ENCODE data around the gene SLC17A3. TPM values are rescaled to one million over a fixed set of nuclear protein-coding genes. Genes with fewer than 3 reads are reported as not detected.

The SLC17A3 gene
- total and polyA plus RNA-seq, 2 experiments from 2014 or later = not detected

GRCh38 chr6:25862199-25862598 is 11.8 kb downstream of the SLC17A3 start:
- Histone ChIP-seq H3K27ac (ENCODE audit: low read depth) (no peak overlapping the region), H3K4me3 (no peak overlapping the region), H3K4me1 (ENCODE audit: insufficient read depth) (no peaks in the 10 kb centered on the region), H3K79me2 (replicated peaks; ENCODE audit: insufficient read depth) (no peaks in the 10 kb centered on the region), H4K20me1 (replicated peaks; ENCODE audit: insufficient read depth) (no peaks in the 10 kb centered on the region), H2AFZ (no peak overlapping the region), H3K36me3 (ENCODE audit: insufficient read depth) (no peaks in the 10 kb centered on the region), H3K4me2 (no peak overlapping the region), H3F3A (replicated peaks; ENCODE audit: low read depth) (no peaks in the 10 kb centered on the region), H3K27me3 (ENCODE audit: insufficient read depth) (no peaks in the 10 kb centered on the region), H3K9me2 (ENCODE audit: insufficient read depth) (peaks cover 15% of the 10 kb centered on the region)
- no peaks in the 10 kb centered on the region for H3K9me3 Mint-ChIP-seq
- H3K4me3 Mint-ChIP-seq = no peak overlapping the region
- ATAC-seq (no peak), DNase-seq (ENCODE audit: low spot score) (no peak)
- no peak overlapping the region for H3K27ac Mint-ChIP-seq
- no peaks in the 10 kb centered on the region for H3K36me3 Mint-ChIP-seq (ENCODE audit: low read depth)
- H3K27me3 Mint-ChIP-seq (ENCODE audit: insufficient read depth, low read depth, poor library complexity) = no peaks in the 10 kb centered on the region
- TF ChIP-seq ETS1 (IDR thresholded peaks at IDR 0.05) (no peak), ZNF114 (CRISPR knock-in tag; IDR thresholded peaks at IDR 0.05) (no peak), CREB1 (CRISPR knock-in tag; IDR thresholded peaks at IDR 0.05; ENCODE audit: low read depth) (no peak), STAT1 (IDR thresholded peaks at IDR 0.05; ENCODE audit: unreplicated experiment) (no peak), ZNF462 (CRISPR knock-in tag; IDR thresholded peaks at IDR 0.05) (no peak), EZH2 (IDR thresholded peaks at IDR 0.05; ENCODE audit: low read depth, unreplicated experiment) (no peak), POLR2AphosphoS5 (IDR thresholded peaks at IDR 0.05; ENCODE audit: low read depth) (no peak), EZH2phosphoT487 (IDR thresholded peaks at IDR 0.05; ENCODE audit: unreplicated experiment) (no peak), ZNF331 (CRISPR knock-in tag; IDR thresholded peaks at IDR 0.05; ENCODE audit: low read depth) (no peak), JUNB (IDR thresholded peaks at IDR 0.05; ENCODE audit: unreplicated experiment) (no peak), NANOG (IDR thresholded peaks at IDR 0.05; ENCODE audit: borderline replicate concordance) (no peak), CTCF (conservative IDR thresholded peaks at IDR 0.05; ENCODE audit: low read depth in 2 of 2) (no peak)
- TF ChIP-seq, protein P1, sequence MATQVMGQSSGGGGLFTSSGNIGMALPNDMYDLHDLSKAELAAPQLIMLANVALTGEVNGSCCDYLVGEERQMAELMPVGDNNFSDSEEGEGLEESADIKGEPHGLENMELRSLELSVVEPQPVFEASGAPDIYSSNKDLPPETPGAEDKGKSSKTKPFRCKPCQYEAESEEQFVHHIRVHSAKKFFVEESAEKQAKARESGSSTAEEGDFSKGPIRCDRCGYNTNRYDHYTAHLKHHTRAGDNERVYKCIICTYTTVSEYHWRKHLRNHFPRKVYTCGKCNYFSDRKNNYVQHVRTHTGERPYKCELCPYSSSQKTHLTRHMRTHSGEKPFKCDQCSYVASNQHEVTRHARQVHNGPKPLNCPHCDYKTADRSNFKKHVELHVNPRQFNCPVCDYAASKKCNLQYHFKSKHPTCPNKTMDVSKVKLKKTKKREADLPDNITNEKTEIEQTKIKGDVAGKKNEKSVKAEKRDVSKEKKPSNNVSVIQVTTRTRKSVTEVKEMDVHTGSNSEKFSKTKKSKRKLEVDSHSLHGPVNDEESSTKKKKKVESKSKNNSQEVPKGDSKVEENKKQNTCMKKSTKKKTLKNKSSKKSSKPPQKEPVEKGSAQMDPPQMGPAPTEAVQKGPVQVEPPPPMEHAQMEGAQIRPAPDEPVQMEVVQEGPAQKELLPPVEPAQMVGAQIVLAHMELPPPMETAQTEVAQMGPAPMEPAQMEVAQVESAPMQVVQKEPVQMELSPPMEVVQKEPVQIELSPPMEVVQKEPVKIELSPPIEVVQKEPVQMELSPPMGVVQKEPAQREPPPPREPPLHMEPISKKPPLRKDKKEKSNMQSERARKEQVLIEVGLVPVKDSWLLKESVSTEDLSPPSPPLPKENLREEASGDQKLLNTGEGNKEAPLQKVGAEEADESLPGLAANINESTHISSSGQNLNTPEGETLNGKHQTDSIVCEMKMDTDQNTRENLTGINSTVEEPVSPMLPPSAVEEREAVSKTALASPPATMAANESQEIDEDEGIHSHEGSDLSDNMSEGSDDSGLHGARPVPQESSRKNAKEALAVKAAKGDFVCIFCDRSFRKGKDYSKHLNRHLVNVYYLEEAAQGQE (IDR thresholded peaks at IDR 0.05; ENCODE audit: unreplicated experiment) = no peak
- H3K4me1 Mint-ChIP-seq = no peaks in the 10 kb centered on the region
